GM12873 (cell line): ENCODE results near the gene PRTFDC1.

Experiments
- CTCF ChIP-seq: IDR thresholded peaks from 2 replicates; pipeline ENCODE4 v1.5.1; 2012; ENCODE audit warnings: low read depth, mild to moderate bottlenecking, moderate library complexity, low read length, control low read depth; ENCODE audit not compliant: insufficient read depth; ENCODE audit errors: missing control alignments

The PRTFDC1 gene

GRCh38 chr10:24988831-24989640 is 36.6 kb upstream of the PRTFDC1 start:
- no peak for TF ChIP-seq CTCF

GRCh38 chr10:24984906-24985305 is 32.5 kb upstream of the PRTFDC1 start:
- TF ChIP-seq CTCF: no peak

DNA sequence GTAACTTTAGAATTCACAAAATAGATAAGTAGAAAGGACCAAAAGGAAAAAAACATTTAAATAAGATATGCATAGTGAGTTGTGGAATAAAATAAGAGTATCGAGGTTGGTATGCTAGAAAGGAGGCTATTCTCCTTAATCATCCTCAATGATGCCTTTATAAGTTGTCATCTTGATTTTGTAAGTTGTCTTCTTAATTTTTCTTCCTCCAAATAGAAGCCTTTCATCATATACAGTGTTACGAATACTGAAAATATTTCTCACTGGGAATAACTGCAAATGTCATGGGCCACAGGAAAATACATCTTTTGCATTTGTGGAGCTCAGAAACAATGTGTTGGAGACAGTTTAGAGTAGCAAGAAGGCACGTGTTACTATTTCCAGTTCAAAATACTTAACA is 31.5 kb upstream of the PRTFDC1 start:
- no peak for TF ChIP-seq CTCF

GRCh38 chr10:24983130-24983529 is 30.7 kb upstream of the PRTFDC1 start:
- TF ChIP-seq CTCF: no peak

- no peak for TF ChIP-seq CTCF
Measured at GRCh38 chr10:24982319-24983112, 30.1 kb upstream of the PRTFDC1 start.

DNA sequence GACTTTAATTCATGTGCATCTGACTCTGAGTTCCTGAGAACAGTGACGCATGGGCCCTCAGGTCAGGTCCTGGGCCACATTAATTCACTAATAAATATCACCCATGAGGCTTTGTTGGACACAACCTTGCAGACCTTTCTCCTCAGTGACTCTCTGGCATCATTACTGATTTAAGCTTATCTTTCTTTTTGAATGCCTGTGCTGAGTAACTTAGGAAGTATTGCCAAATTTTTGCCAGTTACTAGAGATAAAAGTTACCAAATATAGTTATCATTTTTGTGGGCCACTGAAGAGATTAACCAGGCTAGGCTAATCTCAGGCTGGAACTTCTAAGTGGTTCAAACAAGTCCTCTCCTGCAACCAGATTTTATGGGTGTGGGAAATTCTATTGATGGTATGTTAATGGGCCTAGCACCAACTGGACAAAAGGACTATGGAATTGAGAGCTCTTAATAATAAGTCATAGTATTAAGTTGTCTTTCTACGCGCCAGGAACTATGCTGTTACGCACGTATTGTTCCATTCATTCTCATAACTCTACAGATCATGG is 28.8 kb upstream of the PRTFDC1 start:
- TF ChIP-seq CTCF: no peak

DNA sequence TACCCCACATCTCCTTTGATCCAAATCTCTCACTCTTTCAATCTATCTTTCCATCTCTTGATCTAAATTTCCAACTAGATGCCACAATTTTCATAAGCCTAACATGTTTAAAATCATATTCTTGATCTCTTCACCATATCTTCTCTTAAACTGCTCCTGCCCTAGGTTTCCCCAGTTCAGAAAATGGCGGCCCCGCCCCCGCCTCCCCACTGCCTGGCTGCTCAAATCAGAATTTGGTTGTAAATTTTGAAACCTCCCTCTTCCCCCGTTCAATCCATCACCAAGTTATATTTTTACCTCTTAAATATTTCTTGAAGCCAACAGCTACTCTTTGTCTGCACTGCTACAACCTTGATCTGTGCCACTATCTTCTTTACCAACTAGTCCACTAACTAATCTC is 27.3 kb upstream of the PRTFDC1 start:
- TF ChIP-seq CTCF: no peak
